ENCODE measurements around the gene HLA-DPB1. TPM values are rescaled to one million over a fixed set of nuclear protein-coding genes. Genes with fewer than 3 reads are reported as not detected.

The HLA-DPB1 gene
- total RNA-seq, 1 experiment from 2014 or later: not detected

DNA sequence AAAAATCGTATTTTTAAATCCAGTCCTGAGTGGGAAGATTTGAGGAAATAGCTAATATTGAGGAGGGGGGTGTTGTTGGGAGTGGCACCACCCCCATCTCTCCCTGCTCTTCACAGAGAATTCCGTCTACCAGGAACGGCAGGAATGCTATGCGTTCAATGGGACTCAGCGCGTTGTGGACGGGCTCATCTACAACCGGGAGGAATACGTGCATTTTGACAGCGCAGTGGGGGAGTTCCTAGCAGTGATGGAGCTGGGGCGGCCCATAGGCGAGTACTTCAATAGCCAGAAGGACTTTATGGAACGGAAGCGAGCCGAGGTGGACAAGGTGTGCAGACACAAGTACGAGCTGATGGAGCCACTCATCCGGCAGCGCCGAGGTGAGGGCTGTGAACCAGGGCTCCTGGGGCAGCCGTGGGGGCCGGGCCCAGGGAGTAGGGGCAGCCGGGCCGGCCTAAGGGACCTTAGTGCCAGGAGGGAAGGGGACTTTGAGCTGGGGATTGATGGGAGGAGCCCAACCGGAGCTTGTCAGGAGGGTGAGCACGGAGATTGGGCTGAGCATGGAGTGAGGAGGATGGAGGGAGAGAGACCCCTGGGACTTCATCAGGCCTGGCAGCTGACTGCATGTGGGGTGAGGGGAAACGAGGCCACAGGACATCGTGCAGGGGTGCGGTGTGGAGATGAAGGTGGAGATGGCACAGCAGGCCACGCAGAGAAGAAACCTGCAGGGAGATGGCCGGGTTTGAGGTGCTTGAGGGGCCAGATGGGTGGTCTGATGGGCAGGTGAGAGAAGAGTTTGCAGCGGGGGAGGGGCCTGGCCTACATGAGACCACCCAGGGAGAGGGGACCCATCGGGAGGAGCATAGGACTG is 41.3 kb downstream of the HLA-DPB1 start:
- H3K27ac Mint-ChIP-seq (ENCODE audit: unreplicated experiment): peak overlapping the region; percentile 69
- no peak for DNase-seq
- peaks cover 6% of the 10 kb centered on the region for H3K9me3 Mint-ChIP-seq (ENCODE audit: unreplicated experiment)
- POLR2A ChIA-PET: no interaction called here
- H3K4me1 Mint-ChIP-seq (ENCODE audit: low read depth, unreplicated experiment): peaks cover 6% of the 10 kb centered on the region
- peaks cover 21% of the 10 kb centered on the region for H3K27me3 Mint-ChIP-seq (ENCODE audit: insufficient read depth, unreplicated experiment)
- no TSS peak for BruUV-seq (replicated peaks)
- H3K36me3 ChIP-seq (ENCODE audit: control insufficient read depth, insufficient read depth, low read length): no peaks in the 10 kb centered on the region
- H3K4me1 ChIP-seq: no peaks in the 10 kb centered on the region; the same call in 1 of the 2 replicates
- H3K4me3 ChIP-seq (ENCODE audit: low read depth, low read length): no peak overlapping the region
- no peak overlapping the region for H3K4me3 Mint-ChIP-seq (ENCODE audit: unreplicated experiment)
- TF ChIP-seq, protein P1, sequence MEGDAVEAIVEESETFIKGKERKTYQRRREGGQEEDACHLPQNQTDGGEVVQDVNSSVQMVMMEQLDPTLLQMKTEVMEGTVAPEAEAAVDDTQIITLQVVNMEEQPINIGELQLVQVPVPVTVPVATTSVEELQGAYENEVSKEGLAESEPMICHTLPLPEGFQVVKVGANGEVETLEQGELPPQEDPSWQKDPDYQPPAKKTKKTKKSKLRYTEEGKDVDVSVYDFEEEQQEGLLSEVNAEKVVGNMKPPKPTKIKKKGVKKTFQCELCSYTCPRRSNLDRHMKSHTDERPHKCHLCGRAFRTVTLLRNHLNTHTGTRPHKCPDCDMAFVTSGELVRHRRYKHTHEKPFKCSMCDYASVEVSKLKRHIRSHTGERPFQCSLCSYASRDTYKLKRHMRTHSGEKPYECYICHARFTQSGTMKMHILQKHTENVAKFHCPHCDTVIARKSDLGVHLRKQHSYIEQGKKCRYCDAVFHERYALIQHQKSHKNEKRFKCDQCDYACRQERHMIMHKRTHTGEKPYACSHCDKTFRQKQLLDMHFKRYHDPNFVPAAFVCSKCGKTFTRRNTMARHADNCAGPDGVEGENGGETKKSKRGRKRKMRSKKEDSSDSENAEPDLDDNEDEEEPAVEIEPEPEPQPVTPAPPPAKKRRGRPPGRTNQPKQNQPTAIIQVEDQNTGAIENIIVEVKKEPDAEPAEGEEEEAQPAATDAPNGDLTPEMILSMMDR (IDR thresholded peaks at IDR 0.05; ENCODE audit: insufficient read depth in 1 of 2, low read depth in 1 of 2, low read length in 1 of 2, severe bottlenecking in 1 of 2, unreplicated experiment in 1 of 2): no peak
- intact Hi-C loops (cut with micrococcal nuclease; ENCODE audit: unreplicated experiment): no loop called here
- CTCF ChIA-PET: no interaction called here
- H3K36me3 Mint-ChIP-seq (ENCODE audit: insufficient read depth, unreplicated experiment): no peaks in the 10 kb centered on the region
- H3K9me3 ChIP-seq: no peaks in the 10 kb centered on the region; the same call in 1 of the 2 replicates
- H3K27me3 ChIP-seq (replicated peaks; ENCODE audit: control insufficient read depth, insufficient read depth, low read length): peaks cover 1% of the 10 kb centered on the region

DNA sequence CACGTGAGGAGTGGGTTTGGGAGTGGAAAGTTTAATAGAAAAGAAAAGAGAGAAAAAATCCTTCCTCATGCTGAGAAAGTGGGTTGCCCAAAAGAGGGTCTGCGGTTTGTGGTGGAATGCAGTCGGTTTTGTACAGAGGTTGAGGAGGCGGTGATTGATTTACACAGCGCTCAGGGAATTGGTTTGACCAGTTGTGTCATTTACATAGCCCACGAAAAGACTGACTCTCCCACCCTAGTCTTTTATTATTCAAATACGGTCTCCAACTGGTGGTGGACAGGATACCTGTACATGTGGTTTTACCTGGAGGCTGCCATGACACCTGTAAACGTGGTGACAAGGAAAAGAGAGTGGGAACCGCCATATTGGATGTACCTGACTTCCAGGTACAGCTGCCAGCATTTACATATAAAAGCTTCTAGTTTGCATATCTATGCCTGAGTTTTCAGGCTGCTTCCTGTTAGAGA is 42.1 kb downstream of the HLA-DPB1 start:
- TF ChIP-seq, protein P1 (IDR thresholded peaks at IDR 0.05; ENCODE audit: insufficient read depth in 1 of 2, low read depth in 1 of 2, low read length in 1 of 2, severe bottlenecking in 1 of 2, unreplicated experiment in 1 of 2): no peak
- Mint-ChIP-seq H3K27me3 (ENCODE audit: insufficient read depth, unreplicated experiment) (peaks cover 21% of the 10 kb centered on the region), H3K4me1 (ENCODE audit: low read depth, unreplicated experiment) (peaks cover 12% of the 10 kb centered on the region), H3K27ac (ENCODE audit: unreplicated experiment) (peak overlapping the region; percentile 69), H3K4me3 (ENCODE audit: unreplicated experiment) (no peak overlapping the region), H3K36me3 (ENCODE audit: insufficient read depth, unreplicated experiment) (no peaks in the 10 kb centered on the region), H3K9me3 (ENCODE audit: unreplicated experiment) (peaks cover 6% of the 10 kb centered on the region)
- CTCF ChIA-PET: no interaction called here
- no TSS peak for BruUV-seq (replicated peaks)
- Histone ChIP-seq H3K9me3 (peaks cover 3% of the 10 kb centered on the region; the same call in 1 of the 2 replicates), H3K36me3 (ENCODE audit: control insufficient read depth, insufficient read depth, low read length) (no peaks in the 10 kb centered on the region), H3K4me1 (peaks cover 6% of the 10 kb centered on the region; the same call in 1 of the 2 replicates), H3K4me3 (ENCODE audit: low read depth, low read length) (no peak overlapping the region), H3K27me3 (replicated peaks; ENCODE audit: control insufficient read depth, insufficient read depth, low read length) (peaks cover 1% of the 10 kb centered on the region)
- POLR2A ChIA-PET: no interaction called here
- DNase-seq: no peak
- intact Hi-C loops (cut with micrococcal nuclease; ENCODE audit: unreplicated experiment): loop anchor here (1.0 kb wide), 1 partner anchor 30 kb away; no protein-coding TSS in a partner anchor

DNA sequence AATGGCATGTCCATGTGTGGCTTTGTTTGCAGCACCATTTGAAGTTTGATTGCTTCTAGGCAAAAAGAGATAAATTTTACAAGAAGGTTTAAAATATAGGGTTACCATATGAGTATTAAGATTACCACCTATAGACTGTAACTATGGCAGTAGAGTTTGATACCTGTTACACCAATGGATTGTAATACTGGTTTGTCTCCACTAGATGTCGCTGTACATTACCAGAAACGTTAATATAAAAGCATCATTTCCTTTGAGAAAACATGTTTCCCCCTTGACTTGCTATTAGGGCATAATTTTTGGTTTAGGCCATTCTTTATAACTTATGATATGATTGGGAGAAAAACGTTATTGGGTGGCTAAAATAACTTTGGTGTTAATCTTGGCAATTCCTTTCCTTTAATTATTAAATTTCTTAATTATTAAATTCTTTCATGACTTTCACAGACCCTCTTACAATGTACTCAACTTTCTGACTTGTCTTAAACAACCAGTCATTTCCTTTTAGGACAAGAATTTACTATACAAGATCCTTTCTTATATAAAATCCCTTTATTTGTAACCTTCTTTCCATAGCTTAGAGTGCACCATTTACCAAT is 42.8 kb downstream of the HLA-DPB1 start:
- ChIA-PET POLR2A (no interaction called here), CTCF (interaction anchor here (1.6 kb wide), 1 partner anchor 131 kb away, joined by 3 read pairs; no protein-coding TSS in a partner anchor)
- TF ChIP-seq, protein P1 (IDR thresholded peaks at IDR 0.05; ENCODE audit: insufficient read depth in 1 of 2, low read depth in 1 of 2, low read length in 1 of 2, severe bottlenecking in 1 of 2, unreplicated experiment in 1 of 2): peak; percentile 60 to 73
- Histone ChIP-seq H3K9me3 (peaks cover 9% of the 10 kb centered on the region), H3K36me3 (ENCODE audit: control insufficient read depth, insufficient read depth, low read length) (no peaks in the 10 kb centered on the region), H3K27me3 (replicated peaks; ENCODE audit: control insufficient read depth, insufficient read depth, low read length) (peaks cover 1% of the 10 kb centered on the region), H3K4me3 (ENCODE audit: low read depth, low read length) (no peak overlapping the region), H3K4me1 (peaks cover 6% of the 10 kb centered on the region; the same call in 1 of the 2 replicates)
- Mint-ChIP-seq H3K9me3 (ENCODE audit: unreplicated experiment) (peaks cover 13% of the 10 kb centered on the region), H3K27me3 (ENCODE audit: insufficient read depth, unreplicated experiment) (peaks cover 19% of the 10 kb centered on the region), H3K4me1 (ENCODE audit: low read depth, unreplicated experiment) (peaks cover 12% of the 10 kb centered on the region), H3K36me3 (ENCODE audit: insufficient read depth, unreplicated experiment) (peaks cover 1% of the 10 kb centered on the region), H3K27ac (ENCODE audit: unreplicated experiment) (no peak overlapping the region), H3K4me3 (ENCODE audit: unreplicated experiment) (no peak overlapping the region)
- no TSS peak for BruUV-seq (replicated peaks)
- peak in 1 of 2 experiments; percentile 54 for DNase-seq
- intact Hi-C loops (cut with micrococcal nuclease; ENCODE audit: unreplicated experiment): loop anchor here (1.0 kb wide), 1 partner anchor 30 kb away; no protein-coding TSS in a partner anchor
